HFFc6 (cell line): ENCODE data around the gene MAGI1. TPM values are rescaled to one million over a fixed set of nuclear protein-coding genes. Genes with fewer than 3 reads are reported as not detected.

Source experiments
- DNase-seq: peaks from one replicate; pipeline ENCODE4 v3.0.0-alpha.2; 2018
- H3K27ac Mint-ChIP-seq: 2 replicates; pipeline ENCODE4 v1.8.0; 2020; ENCODE audit warnings: mild to moderate bottlenecking, mixed read lengths
- H3K27me3 Mint-ChIP-seq: 2 replicates; pipeline ENCODE4 v1.8.0; 2021; ENCODE audit warnings: mild to moderate bottlenecking, moderate library complexity, mixed read lengths; ENCODE audit not compliant: insufficient read depth
- H3K36me3 Mint-ChIP-seq: 2 replicates; pipeline ENCODE4 v1.8.0; 2021; ENCODE audit warnings: low read depth, mixed read lengths
- H3K4me1 Mint-ChIP-seq: 2 replicates; pipeline ENCODE4 v1.8.0; 2020; ENCODE audit warnings: low read depth, mixed read lengths
- H3K4me3 Mint-ChIP-seq: 2 replicates; pipeline ENCODE4 v1.8.0; 2020; ENCODE audit warnings: mild to moderate bottlenecking, moderate library complexity, mixed read lengths
- H3K9me3 Mint-ChIP-seq: 2 replicates; pipeline ENCODE4 v1.8.0; 2020; ENCODE audit warnings: mild to moderate bottlenecking, mixed read lengths
- CTCF ChIP-seq: fragments of 200-600 bp; sonication (generic); IDR thresholded peaks from 2 replicates; pipeline ENCODE4 v1.5.0; 2021; ENCODE audit warnings: antibody characterized with exemption, mild to moderate bottlenecking
- total RNA-seq, 6 experiments: library from RNA; stranded (reverse); fragmentation: NEBNext Ultra II Directional; extraction: Animal tissue kit (Norgen Biotek cat#: 25700); gene quantifications; 2 replicates in 1 of 6; 3 replicates in 5 of 6; pipeline ENCODE4 v1.2.3, GENCODE V29; 2021

MAGI1 gene
- total RNA-seq, 6 experiments from 2014 or later = 21.1 to 30.5 (median 22.4) TPM

GRCh38 chr3:65814845-65815578 is 223.7 kb downstream of the MAGI1 start:
- Mint-ChIP-seq H3K4me3 (no peak overlapping the region), H3K27ac (no peak overlapping the region), H3K27me3 (no peaks in the 10 kb centered on the region), H3K9me3 (no peaks in the 10 kb centered on the region), H3K36me3 (peaks cover 18% of the 10 kb centered on the region), H3K4me1 (peaks cover 43% of the 10 kb centered on the region)
- no peak for TF ChIP-seq CTCF
- no peak for DNase-seq

- H3K36me3 Mint-ChIP-seq = peaks cover 18% of the 10 kb centered on the region
- H3K27ac Mint-ChIP-seq = no peak overlapping the region
- H3K4me3 Mint-ChIP-seq = no peak overlapping the region
- H3K4me1 Mint-ChIP-seq = peaks cover 39% of the 10 kb centered on the region
- H3K9me3 Mint-ChIP-seq = no peaks in the 10 kb centered on the region
- DNase-seq = no peak
- H3K27me3 Mint-ChIP-seq = no peaks in the 10 kb centered on the region
- TF ChIP-seq CTCF = no peak
These were observed 226.8 kb downstream of the MAGI1 start for GRCh38 chr3:65811892-65812291.

GRCh38 chr3:65811086-65811761 is 227.5 kb downstream of the MAGI1 start:
- H3K4me1 Mint-ChIP-seq = peaks cover 39% of the 10 kb centered on the region
- H3K9me3 Mint-ChIP-seq = no peaks in the 10 kb centered on the region
- no peak for TF ChIP-seq CTCF
- no peaks in the 10 kb centered on the region for H3K27me3 Mint-ChIP-seq
- no peak for DNase-seq
- H3K36me3 Mint-ChIP-seq = peaks cover 18% of the 10 kb centered on the region
- no peak overlapping the region; the same call in 1 of the 2 replicates for H3K27ac Mint-ChIP-seq
- no peak overlapping the region for H3K4me3 Mint-ChIP-seq

GRCh38 chr3:65810302-65810701 is 228.4 kb downstream of the MAGI1 start:
- H3K9me3 Mint-ChIP-seq = peaks cover 4% of the 10 kb centered on the region
- H3K36me3 Mint-ChIP-seq = peaks cover 18% of the 10 kb centered on the region
- H3K27ac Mint-ChIP-seq = no peak overlapping the region
- H3K27me3 Mint-ChIP-seq = peaks cover 2% of the 10 kb centered on the region; the same call in 1 of the 2 replicates
- peaks cover 39% of the 10 kb centered on the region for H3K4me1 Mint-ChIP-seq
- TF ChIP-seq CTCF = no peak
- DNase-seq = no peak
- H3K4me3 Mint-ChIP-seq = no peak overlapping the region

GRCh38 chr3:65809641-65810150 is 229.0 kb downstream of the MAGI1 start:
- Mint-ChIP-seq H3K27ac (no peak overlapping the region), H3K9me3 (peaks cover 6% of the 10 kb centered on the region), H3K27me3 (peaks cover 2% of the 10 kb centered on the region; the same call in 1 of the 2 replicates), H3K4me3 (no peak overlapping the region), H3K4me1 (peaks cover 33% of the 10 kb centered on the region), H3K36me3 (peaks cover 18% of the 10 kb centered on the region)
- TF ChIP-seq CTCF = no peak
- no peak for DNase-seq
